ENCODE results near the gene GLI3. TPM values are rescaled to one million over a fixed set of nuclear protein-coding genes. Genes with fewer than 3 reads are reported as not detected.

The GLI3 gene
- polyA plus RNA-seq, 6 donors from 2014 or later: not detected

- H3K27me3 Mint-ChIP-seq: peaks cover 1 to 19% (median 18%) of the 10 kb centered on the region in 3 donors
- no peaks in the 10 kb centered on the region for H3K9me3 Mint-ChIP-seq
- no peaks in the 10 kb centered on the region for H3K36me3 Mint-ChIP-seq
- no peak overlapping the region for H3K27ac Mint-ChIP-seq
- H3K4me1 Mint-ChIP-seq: no peaks in the 10 kb centered on the region
- H3K4me3 Mint-ChIP-seq: no peak overlapping the region
- ATAC-seq (ENCODE audit: low read depth in 2 of 2) (no peak), DNase-seq (no peak)
These were observed 230.1 kb downstream of the GLI3 start for GRCh38 chr7:42006801-42007513.

- Mint-ChIP-seq H3K36me3 (no peaks in the 10 kb centered on the region), H3K9me3 (no peaks in the 10 kb centered on the region), H3K27ac (no peak overlapping the region), H3K4me1 (no peaks in the 10 kb centered on the region), H3K27me3 (peaks cover 15 to 24% (median 19%) of the 10 kb centered on the region in 3 donors), H3K4me3 (no peak overlapping the region)
- DNase-seq: no peak
- ATAC-seq (ENCODE audit: low read depth in 2 of 2): no peak
These were observed 234.4 kb downstream of the GLI3 start for GRCh38 chr7:42002654-42003053.

- DNase-seq (no peak), ATAC-seq (ENCODE audit: low read depth in 2 of 2) (no peak)
- Mint-ChIP-seq H3K4me3 (no peak overlapping the region), H3K9me3 (no peaks in the 10 kb centered on the region), H3K27ac (no peak overlapping the region), H3K36me3 (no peaks in the 10 kb centered on the region), H3K27me3 (peaks cover 15 to 24% (median 19%) of the 10 kb centered on the region in 3 donors), H3K4me1 (no peaks in the 10 kb centered on the region)
These were observed 237.2 kb downstream of the GLI3 start for GRCh38 chr7:41999736-42000283.

- Mint-ChIP-seq H3K4me1 (no peaks in the 10 kb centered on the region), H3K27me3 (peaks cover 12 to 24% (median 19%) of the 10 kb centered on the region in 3 donors), H3K4me3 (no peak overlapping the region), H3K9me3 (no peaks in the 10 kb centered on the region), H3K36me3 (no peaks in the 10 kb centered on the region), H3K27ac (no peak overlapping the region)
- DNase-seq: no peak
- ATAC-seq (ENCODE audit: low read depth in 2 of 2): no peak
These were observed 239.0 kb downstream of the GLI3 start for GRCh38 chr7:41998041-41998440.

GRCh38 chr7:41997151-41997550, 239.9 kb downstream of the GLI3 start:
- Mint-ChIP-seq H3K36me3 (no peaks in the 10 kb centered on the region), H3K4me1 (no peaks in the 10 kb centered on the region), H3K4me3 (no peak overlapping the region), H3K9me3 (no peaks in the 10 kb centered on the region), H3K27ac (no peak overlapping the region), H3K27me3 (peaks cover 12 to 29% (median 19%) of the 10 kb centered on the region in 3 donors)
- ATAC-seq (ENCODE audit: low read depth in 2 of 2) (no peak), DNase-seq (no peak)

- DNase-seq (no peak), ATAC-seq (ENCODE audit: low read depth in 2 of 2) (no peak)
- Mint-ChIP-seq H3K4me3 (no peak overlapping the region), H3K9me3 (no peaks in the 10 kb centered on the region), H3K4me1 (no peaks in the 10 kb centered on the region), H3K27ac (no peak overlapping the region), H3K27me3 (peaks cover 13 to 33% (median 19%) of the 10 kb centered on the region in 3 donors), H3K36me3 (no peaks in the 10 kb centered on the region)
These were observed 240.5 kb downstream of the GLI3 start for GRCh38 chr7:41996381-41997035.

- Mint-ChIP-seq H3K36me3 (no peaks in the 10 kb centered on the region), H3K27ac (no peak overlapping the region), H3K4me3 (no peak overlapping the region), H3K27me3 (peaks cover 16 to 32% (median 19%) of the 10 kb centered on the region in 3 donors), H3K9me3 (no peaks in the 10 kb centered on the region), H3K4me1 (no peaks in the 10 kb centered on the region)
- DNase-seq (no peak), ATAC-seq (ENCODE audit: low read depth in 2 of 2) (no peak)
These were observed 241.3 kb downstream of the GLI3 start for GRCh38 chr7:41995632-41996271.

GRCh38 chr7:41994746-41995110, 242.3 kb downstream of the GLI3 start:
- Mint-ChIP-seq H3K36me3 (no peaks in the 10 kb centered on the region), H3K4me1 (no peaks in the 10 kb centered on the region), H3K9me3 (no peaks in the 10 kb centered on the region), H3K27me3 (peaks cover 11 to 22% (median 13%) of the 10 kb centered on the region in 3 donors), H3K4me3 (no peak overlapping the region), H3K27ac (no peak overlapping the region)
- no peak for DNase-seq
- no peak for ATAC-seq (ENCODE audit: low read depth in 2 of 2)

GRCh38 chr7:41994036-41994745, 242.8 kb downstream of the GLI3 start:
- H3K36me3 Mint-ChIP-seq: no peaks in the 10 kb centered on the region
- DNase-seq (no peak), ATAC-seq (ENCODE audit: low read depth in 2 of 2) (no peak)
- H3K27me3 Mint-ChIP-seq: peaks cover 6 to 18% (median 9%) of the 10 kb centered on the region in 3 donors
- no peak overlapping the region for H3K27ac Mint-ChIP-seq
- no peak overlapping the region for H3K4me3 Mint-ChIP-seq
- H3K4me1 Mint-ChIP-seq: no peaks in the 10 kb centered on the region
- H3K9me3 Mint-ChIP-seq: no peaks in the 10 kb centered on the region

GRCh38 chr7:41992881-41993867, 243.8 kb downstream of the GLI3 start:
- no peak overlapping the region for H3K4me3 Mint-ChIP-seq
- no peaks in the 10 kb centered on the region for H3K36me3 Mint-ChIP-seq
- no peaks in the 10 kb centered on the region for H3K4me1 Mint-ChIP-seq
- no peak for ATAC-seq (ENCODE audit: low read depth in 2 of 2)
- no peaks in the 10 kb centered on the region for H3K9me3 Mint-ChIP-seq
- no peak for DNase-seq
- H3K27ac Mint-ChIP-seq: peak overlapping the region in 1 of 6 donors; percentile 9
- peaks cover 0 to 10% (median 4%) of the 10 kb centered on the region in 3 donors for H3K27me3 Mint-ChIP-seq

GRCh38 chr7:41984888-41985287, 252.1 kb downstream of the GLI3 start:
- ATAC-seq (ENCODE audit: low read depth in 2 of 2) (no peak), DNase-seq (no peak)
- H3K27me3 Mint-ChIP-seq: peaks cover 2 to 32% (median 22%) of the 10 kb centered on the region in 3 donors
- no peaks in the 10 kb centered on the region for H3K4me1 Mint-ChIP-seq
- H3K27ac Mint-ChIP-seq: no peak overlapping the region
- H3K4me3 Mint-ChIP-seq: no peak overlapping the region
- no peaks in the 10 kb centered on the region for H3K9me3 Mint-ChIP-seq
- no peaks in the 10 kb centered on the region for H3K36me3 Mint-ChIP-seq
